OCI-LY1 (cell line): ENCODE data around the gene MACROH2A2.

Source experiments
- H2AFZ ChIP-seq: fragments of 200-600 bp; sonication (generic), shearing (Covaris generic); 2 replicates; pipeline ENCODE4 v1.6.0; 2014; ENCODE audit warnings: antibody characterized with exemption, mild to moderate bottlenecking, low read length
- H3F3A ChIP-seq: fragments of 200-600 bp; sonication (generic), shearing (Covaris generic); 2 replicates; pipeline ENCODE4 v1.6.0; 2014; ENCODE audit warnings: mild to moderate bottlenecking, antibody characterized with exemption, low read length, moderate library complexity; ENCODE audit not compliant: insufficient read depth
- H3K27ac ChIP-seq: fragments of 200-600 bp; sonication (generic); 2 replicates; pipeline ENCODE4 v1.5.1; 2014; ENCODE audit warnings: low read length, mixed run types, mild to moderate bottlenecking, low read depth; ENCODE audit not compliant: poor library complexity, severe bottlenecking
- H3K27me3 ChIP-seq: fragments of 200-600 bp; sonication (generic); 2 replicates; pipeline ENCODE4 v1.6.0; 2014; ENCODE audit warnings: antibody characterized with exemption, mild to moderate bottlenecking, low read length, moderate library complexity; ENCODE audit not compliant: insufficient read depth
- H3K36me3 ChIP-seq: fragments of 200-600 bp; sonication (generic); 2 replicates; pipeline ENCODE4 v1.6.1; 2014; ENCODE audit warnings: mild to moderate bottlenecking, antibody characterized with exemption, low read length, moderate library complexity, mixed read lengths; ENCODE audit not compliant: insufficient read depth
- H3K4me1 ChIP-seq: fragments of 200-600 bp; sonication (generic); 2 replicates; pipeline ENCODE4 v1.5.1; 2014; ENCODE audit warnings: mild to moderate bottlenecking, low read length, moderate library complexity; ENCODE audit not compliant: insufficient read depth, severe bottlenecking
- H3K4me2 ChIP-seq: fragments of 200-600 bp; sonication (generic), shearing (Covaris generic); 2 replicates; pipeline ENCODE4 v1.6.1; 2014; ENCODE audit warnings: low read length
- H3K4me3 ChIP-seq: fragments of 200-600 bp; sonication (generic); 2 replicates; pipeline ENCODE4 v1.5.1; 2014; ENCODE audit warnings: low read length, low read depth, mild to moderate bottlenecking, mixed read lengths; ENCODE audit not compliant: poor library complexity, severe bottlenecking
- H3K79me2 ChIP-seq: fragments of 200-600 bp; shearing (Covaris generic); 2 replicates; pipeline ENCODE4 v1.6.1; 2016; ENCODE audit warnings: mixed run types, low read length, mixed read lengths; ENCODE audit not compliant: insufficient read depth
- H3K9ac ChIP-seq: fragments of 200-600 bp; sonication (generic), shearing (Covaris generic); 2 replicates; pipeline ENCODE4 v1.6.1; 2014; ENCODE audit warnings: mild to moderate bottlenecking, low read length, mixed read lengths
- H3K9me2 ChIP-seq: fragments of 200-600 bp; sonication (generic), shearing (Covaris generic); 2 replicates; pipeline ENCODE4 v1.6.1; 2014; ENCODE audit warnings: low read depth, mild to moderate bottlenecking, low read length, mixed read lengths
- H3K9me3 ChIP-seq: fragments of 200-600 bp; shearing (Covaris generic); 2 replicates; pipeline ENCODE4 v1.6.1; 2014; ENCODE audit warnings: low read length, mixed read lengths
- H4K20me1 ChIP-seq: fragments of 200-600 bp; sonication (generic), shearing (Covaris generic); 2 replicates; pipeline ENCODE4 v1.6.0; 2016; ENCODE audit warnings: mild to moderate bottlenecking, low read length; ENCODE audit not compliant: insufficient read depth
- CTCF ChIP-seq: fragments of 200-600 bp; sonication (generic), shearing (Covaris generic); IDR thresholded peaks from 2 replicates; pipeline ENCODE4 v1.5.1; 2017; ENCODE audit warnings: mild to moderate bottlenecking, antibody characterized with exemption, low read length, moderate library complexity, mixed read lengths
- EZH2 ChIP-seq: fragments of 200-600 bp; sonication (generic), shearing (Covaris generic); IDR thresholded peaks from 2 replicates; pipeline ENCODE4 v1.8.0; 2017; ENCODE audit warnings: borderline replicate concordance, mixed run types, mild to moderate bottlenecking, antibody characterized with exemption, low read length, moderate library complexity, mixed read lengths

Gene MACROH2A2

GRCh38 chr10:70074165-70074564 lies 21.5 kb downstream of the MACROH2A2 start:
- Histone ChIP-seq H2AFZ (no peak overlapping the region), H4K20me1 (no peaks in the 10 kb centered on the region), H3K27me3 (no peaks in the 10 kb centered on the region), H3K27ac (no peak overlapping the region), H3K36me3 (no peaks in the 10 kb centered on the region), H3K4me1 (no peaks in the 10 kb centered on the region), H3K79me2 (no peaks in the 10 kb centered on the region), H3F3A (no peaks in the 10 kb centered on the region), H3K9me3 (no peaks in the 10 kb centered on the region), H3K9me2 (no peaks in the 10 kb centered on the region), H3K9ac (no peak overlapping the region), H3K4me3 (no peak overlapping the region), H3K4me2 (no peak overlapping the region)
- TF ChIP-seq CTCF (no peak), EZH2 (no peak)

GRCh38 chr10:70074971-70075370 lies 22.3 kb downstream of the MACROH2A2 start:
- H3K4me3 ChIP-seq: no peak overlapping the region
- H3K27ac ChIP-seq: no peak overlapping the region
- no peaks in the 10 kb centered on the region for H3K27me3 ChIP-seq
- no peaks in the 10 kb centered on the region for H4K20me1 ChIP-seq
- TF ChIP-seq CTCF: no peak
- no peak for TF ChIP-seq EZH2
- H3K4me2 ChIP-seq: no peak overlapping the region
- no peaks in the 10 kb centered on the region for H3K4me1 ChIP-seq
- H2AFZ ChIP-seq: no peak overlapping the region
- H3K9me3 ChIP-seq: no peaks in the 10 kb centered on the region
- no peak overlapping the region for H3K9ac ChIP-seq
- H3F3A ChIP-seq: no peaks in the 10 kb centered on the region
- H3K9me2 ChIP-seq: no peaks in the 10 kb centered on the region
- H3K79me2 ChIP-seq: no peaks in the 10 kb centered on the region
- H3K36me3 ChIP-seq: no peaks in the 10 kb centered on the region

GRCh38 chr10:70078329-70078728 lies 25.7 kb downstream of the MACROH2A2 start:
- H3K79me2 ChIP-seq: no peaks in the 10 kb centered on the region
- TF ChIP-seq EZH2: no peak
- TF ChIP-seq CTCF: no peak
- no peaks in the 10 kb centered on the region for H3K4me1 ChIP-seq
- no peaks in the 10 kb centered on the region for H4K20me1 ChIP-seq
- no peaks in the 10 kb centered on the region for H3K36me3 ChIP-seq
- no peak overlapping the region for H3K4me3 ChIP-seq
- H3K4me2 ChIP-seq: no peak overlapping the region
- no peak overlapping the region for H3K9ac ChIP-seq
- no peak overlapping the region for H3K27ac ChIP-seq
- H3K27me3 ChIP-seq: no peaks in the 10 kb centered on the region
- no peaks in the 10 kb centered on the region for H3K9me3 ChIP-seq
- H3F3A ChIP-seq: no peaks in the 10 kb centered on the region
- no peaks in the 10 kb centered on the region for H3K9me2 ChIP-seq
- no peak overlapping the region for H2AFZ ChIP-seq
